Thoracic aorta (tissue), 2 donors: Measurements from ENCODE around the gene FOXP1. TPM values are rescaled to one million over a fixed set of nuclear protein-coding genes. Genes with fewer than 3 reads are reported as not detected.

Experiments used
- ATAC-seq: fragments of 150-250 bp; one replicate; pipeline ENCODE4 v1.8.0; 2017; ENCODE audit warnings: low read depth; ENCODE audit not compliant: insufficient number of reproducible peaks, low FRiP score
- DNase-seq: peaks from one replicate; pipeline ENCODE4 v3.0.0-alpha.2; 2020; ENCODE audit warnings: low spot score
- H3K27ac ChIP-seq, 2 donors: fragments of 200-600 bp; sonication (generic); 1 replicate in 1 of 2; 2 replicates in 1 of 2; pipeline ENCODE4 v1.5.1; 2016; ENCODE audit warnings: mild to moderate bottlenecking in 2 of 2, moderate library complexity in 2 of 2
- H3K27me3 ChIP-seq: fragments of 200-600 bp; sonication (generic); replicated peaks from 2 replicates; pipeline ENCODE4 v1.6.0; 2016; ENCODE audit warnings: mild to moderate bottlenecking; ENCODE audit not compliant: insufficient read depth
- H3K36me3 ChIP-seq: fragments of 200-600 bp; sonication (generic); one replicate; pipeline ENCODE4 v1.5.1; 2016
- H3K4me1 ChIP-seq, 2 donors: fragments of 200-600 bp; sonication (generic); 1 replicate in 1 of 2; 2 replicates in 1 of 2; pipeline versions ENCODE4 v1.5.1 to v1.6.0; 2016; ENCODE audit warnings: low read depth in 2 of 2, mild to moderate bottlenecking in 1 of 2; ENCODE audit not compliant: control insufficient read depth in 1 of 2
- H3K4me3 ChIP-seq: fragments of 200-600 bp; sonication (generic); 2 replicates; pipeline ENCODE4 v1.5.1; 2016; ENCODE audit warnings: mild to moderate bottlenecking
- H3K9me3 ChIP-seq: fragments of 200-600 bp; sonication (generic); 2 replicates; pipeline ENCODE4 v1.5.1; 2016
- CTCF ChIP-seq: fragments of 200-600 bp; sonication (generic); IDR thresholded peaks from one replicate; pipeline ENCODE4 v1.5.1; 2019; ENCODE audit warnings: antibody characterized with exemption
- total RNA-seq, 2 donors: library from RNA; depleted of rRNA; stranded (reverse); fragments of >200 nt; gene quantifications; one replicate each; pipeline versions ENCODE4 v1.1.0 to v1.2.3, GENCODE V29; 2016

FOXP1 gene
- total RNA-seq, 2 donors from 2014 or later: 176 to 255 TPM

- no peak for ATAC-seq
- H3K27ac ChIP-seq: no peak overlapping the region
- H3K36me3 ChIP-seq: no peaks in the 10 kb centered on the region
- no peaks in the 10 kb centered on the region for H3K27me3 ChIP-seq
- no peak for DNase-seq
- H3K4me3 ChIP-seq: no peak overlapping the region
- no peak for TF ChIP-seq CTCF
- no peaks in the 10 kb centered on the region for H3K9me3 ChIP-seq
- H3K4me1 ChIP-seq: peaks cover 6 to 15% of the 10 kb centered on the region in 2 donors
Measured at GRCh38 chr3:71355862-71356261, 227.7 kb downstream of the FOXP1 start.

DNA sequence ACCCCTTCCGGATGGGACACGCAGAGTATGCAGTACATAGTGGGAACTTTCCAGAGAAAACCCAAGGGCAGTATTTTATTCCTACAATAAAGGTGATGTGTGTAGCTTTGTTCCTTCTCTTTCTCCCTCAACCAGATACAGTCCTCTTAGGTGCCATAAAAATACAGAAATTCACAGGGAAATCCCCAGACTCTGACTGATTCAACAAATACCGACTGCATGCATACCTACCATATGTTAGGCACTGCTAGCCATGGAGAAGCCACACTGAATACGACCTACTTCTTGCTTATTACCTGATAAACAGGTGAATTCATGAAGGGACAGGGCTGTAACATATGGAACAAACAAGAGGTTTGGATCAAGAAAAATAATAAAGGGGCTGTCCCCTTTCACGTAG lies 228.5 kb downstream of the FOXP1 start:
- DNase-seq (no peak), ATAC-seq (no peak)
- Histone ChIP-seq H3K4me3 (no peak overlapping the region), H3K9me3 (no peaks in the 10 kb centered on the region), H3K27ac (no peak overlapping the region), H3K4me1 (peaks cover 6 to 17% of the 10 kb centered on the region in 2 donors), H3K27me3 (no peaks in the 10 kb centered on the region), H3K36me3 (no peaks in the 10 kb centered on the region)
- TF ChIP-seq CTCF: no peak

DNA sequence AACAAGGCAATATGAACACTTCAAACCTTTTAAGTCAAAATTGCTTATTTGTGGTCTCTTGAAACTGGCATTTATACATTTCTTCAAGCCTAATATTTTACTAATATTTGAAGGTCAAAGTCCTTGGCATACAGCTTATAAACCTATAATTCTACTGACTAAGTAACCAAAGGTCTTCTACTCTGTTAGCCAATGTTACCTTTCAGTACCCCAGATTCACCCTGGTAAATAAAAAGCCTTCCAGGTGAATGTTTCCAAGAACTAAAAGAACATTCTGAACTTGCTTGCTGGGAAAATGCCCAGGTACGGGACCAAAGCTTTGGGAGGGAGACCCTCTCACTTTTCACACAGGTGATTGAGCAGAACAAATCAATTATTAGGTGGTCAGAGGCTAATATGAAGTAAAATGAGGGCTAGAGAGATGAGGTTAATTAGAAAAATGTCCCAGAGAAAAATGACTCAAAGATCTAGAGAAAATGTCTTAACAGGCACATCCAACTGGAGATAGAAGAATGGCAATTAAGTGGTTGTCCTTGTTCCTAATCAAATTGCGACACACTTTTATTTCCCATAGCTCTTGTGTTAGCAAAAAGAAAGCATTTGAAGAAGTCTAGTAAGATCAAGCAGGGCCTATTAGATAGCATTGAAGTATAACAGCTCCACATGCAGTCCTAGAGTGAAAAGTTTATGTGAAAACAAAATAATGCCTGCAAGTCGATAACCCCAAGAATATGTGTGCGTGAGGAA lies 232.0 kb downstream of the FOXP1 start:
- Histone ChIP-seq H3K27me3 (no peaks in the 10 kb centered on the region), H3K4me1 (peaks cover 7 to 19% of the 10 kb centered on the region in 2 donors), H3K9me3 (no peaks in the 10 kb centered on the region), H3K4me3 (no peak overlapping the region), H3K36me3 (no peaks in the 10 kb centered on the region), H3K27ac (peak overlapping the region in 1 of 2 donors; percentile 46)
- no peak for TF ChIP-seq CTCF
- ATAC-seq: no peak
- DNase-seq: no peak

DNA sequence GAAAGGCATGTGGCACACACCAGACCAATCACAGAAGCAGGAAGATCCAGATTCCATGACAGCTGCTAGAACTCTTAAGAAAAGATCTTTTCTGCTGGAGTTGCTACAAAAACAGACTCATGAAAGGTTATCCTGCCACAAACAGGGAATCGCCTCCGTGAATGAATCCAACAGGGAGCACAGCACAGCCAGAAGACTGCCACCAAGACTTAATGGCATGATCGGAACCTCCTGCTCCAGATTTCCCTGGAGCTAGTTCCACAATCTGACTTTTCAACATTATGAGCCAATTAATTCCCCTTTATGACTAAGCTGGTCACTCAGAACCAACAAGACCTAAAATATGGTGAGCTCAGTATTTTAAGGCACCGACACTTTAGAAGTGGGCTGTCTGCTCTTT lies 232.5 kb downstream of the FOXP1 start:
- H3K36me3 ChIP-seq: no peaks in the 10 kb centered on the region
- H3K27ac ChIP-seq: peak overlapping the region in 1 of 2 donors; percentile 46
- DNase-seq: no peak
- peaks cover 13 to 20% of the 10 kb centered on the region in 2 donors for H3K4me1 ChIP-seq
- no peak for TF ChIP-seq CTCF
- H3K4me3 ChIP-seq: no peak overlapping the region
- H3K9me3 ChIP-seq: no peaks in the 10 kb centered on the region
- no peak for ATAC-seq
- no peaks in the 10 kb centered on the region for H3K27me3 ChIP-seq

DNA sequence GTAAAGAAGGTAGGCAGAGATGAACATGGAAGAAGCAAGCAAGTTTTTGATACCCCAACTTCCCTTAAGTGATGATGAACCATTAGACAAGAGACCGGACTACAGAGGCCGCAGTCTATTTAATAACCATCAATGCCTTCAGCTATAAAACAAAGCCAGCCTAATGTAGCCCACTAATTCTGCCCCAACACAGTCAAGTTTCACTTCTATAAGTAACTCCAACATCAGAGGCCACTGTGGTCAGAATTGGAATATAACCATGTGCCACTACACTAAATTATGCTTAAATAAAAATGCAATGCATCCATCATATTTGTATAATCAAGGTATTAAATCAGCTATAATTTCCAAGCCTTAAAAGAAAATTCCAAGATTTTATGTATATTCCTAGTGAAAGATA lies 234.7 kb downstream of the FOXP1 start:
- H3K27ac ChIP-seq: no peak overlapping the region
- H3K36me3 ChIP-seq: no peaks in the 10 kb centered on the region
- TF ChIP-seq CTCF: no peak
- H3K27me3 ChIP-seq: no peaks in the 10 kb centered on the region
- no peak overlapping the region for H3K4me3 ChIP-seq
- DNase-seq (no peak), ATAC-seq (no peak)
- H3K4me1 ChIP-seq: peaks cover 23 to 37% of the 10 kb centered on the region in 2 donors
- H3K9me3 ChIP-seq: no peaks in the 10 kb centered on the region
